ENCODE results near the gene MST1. TPM values are rescaled to one million over a fixed set of nuclear protein-coding genes. Genes with fewer than 3 reads are reported as not detected.
A peak's percentile ranks its signal among the peaks of the same experiment; 100 is the strongest.

Gene MST1
- polyA plus RNA-seq, result 100 to 1,000 TPM; 157 to 488 (median 335) TPM
- long read RNA-seq, donor 1, result 0 reads
- long read RNA-seq, donor 2, partial matches to known transcripts, result 20 of 23 reads
- long read RNA-seq, donor 2, other reads (novel, unspliced or antisense), result 0 of 23 reads
- long read RNA-seq, donor 3, transcript MST1-217 (5 exons, 923 nt), result major isoform, 7 of 98 reads
- long read RNA-seq, donor 3, partial matches to known transcripts, result 84 of 98 reads
- long read RNA-seq, donor 3, other reads (novel, unspliced or antisense), result 5 of 98 reads
- long read RNA-seq, donor 4, result 0 reads
- long read RNA-seq, donor 5, partial matches to known transcripts, result 33 of 39 reads
- long read RNA-seq, donor 5, other reads (novel, unspliced or antisense), result 0 of 39 reads
- long read RNA-seq, donor 6, transcript MST1-217 (5 exons, 923 nt), result major isoform, 7 of 94 reads
- long read RNA-seq, donor 6, transcript MST1-202 (18 exons, 2,621 nt), result major isoform, 7 of 94 reads
- long read RNA-seq, donor 6, partial matches to known transcripts, result 80 of 94 reads
- long read RNA-seq, donor 6, other reads (novel, unspliced or antisense), result 0 of 94 reads
- long read RNA-seq, donor 7, result 0 reads
- long read RNA-seq, donor 8, result 0 reads
- long read RNA-seq, donor 9, partial matches to known transcripts, result 27 of 31 reads
- long read RNA-seq, donor 9, other reads (novel, unspliced or antisense), result 0 of 31 reads
- long read RNA-seq, donor 10, partial matches to known transcripts, result 9 of 13 reads
- long read RNA-seq, donor 10, other reads (novel, unspliced or antisense), result 0 of 13 reads

- no peak for FAIRE-seq
These were observed at the start of gene MST1, which contains the start of gene RNF123 for GRCh38 chr3:49689046-49689907. Gene MST1 (minus strand): TSS chr3:49689474. CDS start chr3:49688691, 783 bp downstream. Gene RNF123 (plus strand): TSS chr3:49689557. CDS start chr3:49691166, 1,609 bp downstream.

DNA sequence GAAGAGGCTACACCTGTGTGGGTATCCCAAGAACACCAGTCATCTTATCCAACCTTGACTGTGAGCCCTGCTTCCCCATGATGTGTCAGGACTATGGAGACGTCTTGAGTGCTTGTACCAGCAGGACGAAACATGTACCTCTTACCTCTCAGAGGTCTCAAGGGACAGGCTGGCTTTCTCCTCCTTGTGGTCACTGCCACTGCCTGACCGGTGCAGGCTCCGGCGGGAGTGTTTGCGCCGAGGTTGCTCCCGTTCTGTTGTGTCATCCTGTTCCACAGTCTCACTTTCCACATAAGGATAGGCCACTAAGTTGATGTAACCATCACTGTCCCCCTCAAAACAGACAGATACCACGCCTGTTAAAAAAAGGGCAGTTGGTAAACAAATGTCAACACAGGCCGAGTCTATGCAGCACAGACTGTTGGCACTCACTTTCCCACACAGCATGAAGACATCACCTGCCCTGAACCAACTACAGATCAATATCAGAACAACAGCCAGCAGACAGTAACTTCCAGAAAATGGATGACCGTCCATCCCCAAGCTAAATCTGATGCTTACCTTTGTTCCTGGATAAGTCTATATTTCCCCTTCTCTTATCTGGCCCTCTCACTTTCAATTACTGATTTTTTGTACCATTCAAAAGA, 48.9 kb upstream of the MST1 start:
- Histone ChIP-seq H3K36me3 (ENCODE audit: control insufficient read depth in 3 of 3, insufficient read depth in 2 of 3, low read depth in 1 of 3, low read length in 3 of 3) (peaks cover 7 to 61% (median 9%) of the 10 kb centered on the region in 3 donors), H3K4me3 (ENCODE audit: low read depth in 1 of 3, low read length in 3 of 3) (no peak overlapping the region), H3K9me3 (ENCODE audit: control insufficient read depth in 2 of 2, insufficient read depth in 1 of 2, low read depth in 1 of 2, low read length in 1 of 2) (no peaks in the 10 kb centered on the region), H3K27me3 (ENCODE audit: control insufficient read depth in 3 of 3, insufficient read depth in 3 of 3, low read length in 3 of 3) (no peaks in the 10 kb centered on the region), H3K27ac (ENCODE audit: low read depth in 1 of 3, low read length in 2 of 3) (no peak overlapping the region), H3K4me1 (ENCODE audit: control insufficient read depth in 3 of 3, insufficient read depth in 2 of 3, low read depth in 1 of 3, low read length in 2 of 3) (no peaks in the 10 kb centered on the region)
- 93 to 96% (median 95%) methylated on average over 11 of the region's 11 CpGs for WGBS, 3 donors
- DNase-seq, result no peak
- no peak for FAIRE-seq

More at GRCh38 chr3:49689046-49689907, at the start of gene MST1, which contains the start of gene RNF123:
- H3K27me3 ChIP-seq (ENCODE audit: control insufficient read depth in 3 of 3, insufficient read depth in 3 of 3, low read length in 3 of 3), result no peaks in the 10 kb centered on the region
- peak within 1 kb of the TSS; percentile 66 to 96 (median 87) for H3K27ac ChIP-seq (ENCODE audit: low read depth in 1 of 3, low read length in 2 of 3)
- H3K4me1 ChIP-seq (ENCODE audit: control insufficient read depth in 3 of 3, insufficient read depth in 2 of 3, low read depth in 1 of 3, low read length in 2 of 3), result peaks cover 0 to 30% (median 2%) of the 10 kb centered on the region in 3 donors
- H3K36me3 ChIP-seq (ENCODE audit: control insufficient read depth in 3 of 3, insufficient read depth in 2 of 3, low read depth in 1 of 3, low read length in 3 of 3), result peaks cover 0 to 20% (median 0%) of the 10 kb centered on the region in 3 donors
- WGBS, 3 donors, result 1 to 3% (median 2%) methylated on average over 46 to 66 of the region's 66 CpGs
- DNase-seq, result peak; percentile 85 to 96
- no peaks in the 10 kb centered on the region for H3K9me3 ChIP-seq (ENCODE audit: control insufficient read depth in 2 of 2, insufficient read depth in 1 of 2, low read depth in 1 of 2, low read length in 1 of 2)
- peak within 1 kb of the TSS; percentile 76 to 93 (median 90) for H3K4me3 ChIP-seq (ENCODE audit: low read depth in 1 of 3, low read length in 3 of 3)

DNA sequence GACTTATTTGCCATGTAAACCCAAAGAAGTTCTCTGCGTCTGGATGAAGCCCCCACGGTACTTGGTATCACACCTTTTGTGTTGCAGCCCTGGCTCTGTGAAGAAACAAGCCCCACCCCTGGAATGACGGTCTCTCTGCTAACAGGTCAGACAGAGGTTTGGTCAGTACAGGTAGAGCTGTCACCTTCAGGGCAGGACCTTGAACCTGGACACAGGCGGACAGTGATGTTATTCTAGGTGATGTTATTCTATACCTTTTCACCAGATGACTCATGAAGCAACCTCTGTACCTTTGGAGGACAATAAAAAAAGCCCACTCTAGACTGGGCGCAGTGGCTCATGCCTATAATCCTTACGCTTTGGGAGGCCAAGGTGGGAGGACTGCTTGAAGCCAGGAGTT, 45.5 kb upstream of the MST1 start:
- no peak for FAIRE-seq
- Histone ChIP-seq H3K4me3 (ENCODE audit: low read depth in 1 of 3, low read length in 3 of 3) (no peak overlapping the region), H3K27me3 (ENCODE audit: control insufficient read depth in 3 of 3, insufficient read depth in 3 of 3, low read length in 3 of 3) (no peaks in the 10 kb centered on the region), H3K4me1 (ENCODE audit: control insufficient read depth in 3 of 3, insufficient read depth in 2 of 3, low read depth in 1 of 3, low read length in 2 of 3) (no peaks in the 10 kb centered on the region), H3K9me3 (ENCODE audit: control insufficient read depth in 2 of 2, insufficient read depth in 1 of 2, low read depth in 1 of 2, low read length in 1 of 2) (no peaks in the 10 kb centered on the region), H3K27ac (ENCODE audit: low read depth in 1 of 3, low read length in 2 of 3) (no peak overlapping the region), H3K36me3 (ENCODE audit: control insufficient read depth in 3 of 3, insufficient read depth in 2 of 3, low read depth in 1 of 3, low read length in 3 of 3) (peaks cover 17 to 68% (median 19%) of the 10 kb centered on the region in 3 donors)
- 80 to 93% (median 90%) methylated on average over 6 of the region's 6 CpGs for WGBS, 3 donors
- peak in 1 of 2 donors; percentile 38 for DNase-seq

DNA sequence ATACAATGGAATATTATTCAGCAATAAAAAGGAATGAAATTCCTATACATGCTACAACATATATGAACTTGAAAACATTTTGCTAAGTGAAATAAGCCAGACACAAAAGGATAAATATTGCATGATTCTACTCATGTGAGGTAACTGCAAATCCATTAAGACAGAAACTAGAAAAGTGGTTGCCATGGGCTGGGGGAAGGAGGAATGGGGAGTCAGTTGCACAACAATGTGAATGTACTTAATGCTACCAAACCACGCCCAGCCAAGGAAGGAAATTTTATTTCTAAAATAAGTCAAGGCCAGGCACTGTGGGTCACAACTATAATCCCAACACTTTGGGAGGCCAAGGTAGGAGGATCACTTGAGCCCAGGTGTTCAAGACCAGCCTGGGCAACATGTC, 44.3 kb upstream of the MST1 start:
- no peak for DNase-seq
- no peak overlapping the region for H3K4me3 ChIP-seq (ENCODE audit: low read depth in 1 of 3, low read length in 3 of 3)
- no peaks in the 10 kb centered on the region for H3K4me1 ChIP-seq (ENCODE audit: control insufficient read depth in 3 of 3, insufficient read depth in 2 of 3, low read depth in 1 of 3, low read length in 2 of 3)
- no peak overlapping the region for H3K27ac ChIP-seq (ENCODE audit: low read depth in 1 of 3, low read length in 2 of 3)
- 94 to 100% (median 98%) methylated on average over 1 of the region's 1 CpG for WGBS, 3 donors
- no peaks in the 10 kb centered on the region for H3K27me3 ChIP-seq (ENCODE audit: control insufficient read depth in 3 of 3, insufficient read depth in 3 of 3, low read length in 3 of 3)
- peaks cover 17 to 70% (median 19%) of the 10 kb centered on the region in 3 donors for H3K36me3 ChIP-seq (ENCODE audit: control insufficient read depth in 3 of 3, insufficient read depth in 2 of 3, low read depth in 1 of 3, low read length in 3 of 3)
- H3K9me3 ChIP-seq (ENCODE audit: control insufficient read depth in 2 of 2, insufficient read depth in 1 of 2, low read depth in 1 of 2, low read length in 1 of 2), result no peaks in the 10 kb centered on the region
- FAIRE-seq, result no peak

DNA sequence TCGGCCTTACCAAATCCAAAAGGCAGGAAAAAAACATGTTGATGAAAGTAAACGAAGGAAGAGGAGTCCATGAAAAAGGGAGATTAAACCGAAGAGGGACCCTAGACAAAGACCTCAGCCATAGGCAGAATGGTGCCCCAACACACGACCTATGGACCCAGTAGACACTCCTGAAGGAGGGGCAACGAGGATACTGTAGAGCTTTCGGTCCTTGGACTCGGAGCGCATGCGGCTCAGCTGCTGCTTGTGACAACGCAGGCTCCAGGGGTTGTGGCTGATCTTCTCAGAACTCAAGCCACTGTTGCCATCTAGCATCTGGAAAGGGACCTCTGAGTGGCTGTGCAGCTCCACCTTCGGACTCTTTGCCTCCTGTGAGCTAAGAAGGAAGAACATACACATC, 43.3 kb upstream of the MST1 start:
- Histone ChIP-seq H3K27me3 (ENCODE audit: control insufficient read depth in 3 of 3, insufficient read depth in 3 of 3, low read length in 3 of 3) (no peaks in the 10 kb centered on the region), H3K36me3 (ENCODE audit: control insufficient read depth in 3 of 3, insufficient read depth in 2 of 3, low read depth in 1 of 3, low read length in 3 of 3) (peaks cover 12 to 68% (median 19%) of the 10 kb centered on the region in 3 donors), H3K27ac (ENCODE audit: low read depth in 1 of 3, low read length in 2 of 3) (no peak overlapping the region), H3K4me1 (ENCODE audit: control insufficient read depth in 3 of 3, insufficient read depth in 2 of 3, low read depth in 1 of 3, low read length in 2 of 3) (no peaks in the 10 kb centered on the region), H3K9me3 (ENCODE audit: control insufficient read depth in 2 of 2, insufficient read depth in 1 of 2, low read depth in 1 of 2, low read length in 1 of 2) (no peaks in the 10 kb centered on the region), H3K4me3 (ENCODE audit: low read depth in 1 of 3, low read length in 3 of 3) (no peak overlapping the region)
- FAIRE-seq (no peak), DNase-seq (no peak)
- 73 to 87% (median 85%) methylated on average over 11 of the region's 11 CpGs for WGBS, 3 donors

DNA sequence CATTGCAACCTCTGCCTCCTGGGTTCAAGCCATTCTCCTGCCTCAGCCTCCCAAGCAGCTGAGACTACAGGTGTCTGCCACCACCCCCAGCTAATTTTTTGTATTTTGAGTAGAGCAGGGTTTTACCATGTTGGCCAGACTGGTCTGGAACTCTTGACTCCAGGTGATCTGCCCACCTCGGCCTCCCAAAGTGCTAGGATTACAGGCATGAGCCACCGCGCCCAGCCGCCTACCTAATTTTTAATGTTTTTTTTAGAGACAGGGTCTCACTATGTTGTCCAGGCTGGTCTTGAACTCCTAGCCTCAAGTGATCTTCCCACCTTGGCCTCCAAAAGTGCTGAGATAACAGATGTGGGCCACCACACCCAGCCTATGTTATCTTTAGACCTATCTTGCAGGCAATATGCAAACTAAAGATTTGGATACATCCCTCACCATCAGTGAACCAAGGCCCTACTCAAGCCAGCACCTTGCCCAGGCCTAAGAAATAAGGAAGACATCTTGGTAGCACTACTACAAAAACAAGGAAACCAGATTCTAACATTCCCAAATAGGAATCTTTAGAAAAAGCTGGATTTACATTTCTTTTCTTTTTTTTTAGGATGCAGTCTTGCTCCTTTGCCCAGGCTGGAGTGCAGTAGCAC, 40.8 kb upstream of the MST1 start:
- peaks cover 13 to 77% (median 16%) of the 10 kb centered on the region in 3 donors for H3K36me3 ChIP-seq (ENCODE audit: control insufficient read depth in 3 of 3, insufficient read depth in 2 of 3, low read depth in 1 of 3, low read length in 3 of 3)
- no peaks in the 10 kb centered on the region for H3K27me3 ChIP-seq (ENCODE audit: control insufficient read depth in 3 of 3, insufficient read depth in 3 of 3, low read length in 3 of 3)
- 94 to 100% (median 98%) methylated on average over 4 of the region's 4 CpGs for WGBS, 3 donors
- no peak overlapping the region for H3K4me3 ChIP-seq (ENCODE audit: low read depth in 1 of 3, low read length in 3 of 3)
- DNase-seq, result no peak
- no peak for FAIRE-seq
- peaks cover 0 to 2% (median 0%) of the 10 kb centered on the region in 3 donors for H3K4me1 ChIP-seq (ENCODE audit: control insufficient read depth in 3 of 3, insufficient read depth in 2 of 3, low read depth in 1 of 3, low read length in 2 of 3)
- no peak overlapping the region for H3K27ac ChIP-seq (ENCODE audit: low read depth in 1 of 3, low read length in 2 of 3)
- no peaks in the 10 kb centered on the region for H3K9me3 ChIP-seq (ENCODE audit: control insufficient read depth in 2 of 2, insufficient read depth in 1 of 2, low read depth in 1 of 2, low read length in 1 of 2)

DNA sequence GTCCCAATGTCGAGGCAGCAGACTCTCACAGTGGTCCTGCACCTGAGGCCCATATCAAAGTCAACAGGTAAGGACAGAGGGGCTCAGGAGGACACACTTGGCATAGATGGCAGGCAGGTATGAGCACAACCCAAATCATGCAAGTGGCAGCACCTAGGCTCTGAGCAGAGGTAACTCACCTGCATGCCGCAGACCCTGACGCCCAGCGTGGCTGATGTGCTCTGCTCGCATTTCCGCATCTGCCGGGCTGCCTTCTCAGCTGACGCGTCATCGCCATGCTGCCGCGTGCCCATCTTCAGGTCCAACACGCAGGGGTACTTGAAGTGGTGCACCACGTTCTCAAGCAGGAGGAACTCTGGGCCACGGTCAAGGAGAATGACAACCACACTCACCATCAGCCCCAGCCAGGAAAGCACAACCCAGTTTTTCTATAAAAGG, 38.7 kb upstream of the MST1 start:
- FAIRE-seq (no peak), DNase-seq (no peak)
- Histone ChIP-seq H3K36me3 (ENCODE audit: control insufficient read depth in 3 of 3, insufficient read depth in 2 of 3, low read depth in 1 of 3, low read length in 3 of 3) (peaks cover 10 to 69% (median 14%) of the 10 kb centered on the region in 3 donors), H3K27me3 (ENCODE audit: control insufficient read depth in 3 of 3, insufficient read depth in 3 of 3, low read length in 3 of 3) (no peaks in the 10 kb centered on the region), H3K4me1 (ENCODE audit: control insufficient read depth in 3 of 3, insufficient read depth in 2 of 3, low read depth in 1 of 3, low read length in 2 of 3) (peaks cover 0 to 14% (median 0%) of the 10 kb centered on the region in 3 donors), H3K9me3 (ENCODE audit: control insufficient read depth in 2 of 2, insufficient read depth in 1 of 2, low read depth in 1 of 2, low read length in 1 of 2) (no peaks in the 10 kb centered on the region), H3K27ac (ENCODE audit: low read depth in 1 of 3, low read length in 2 of 3) (no peak overlapping the region), H3K4me3 (ENCODE audit: low read depth in 1 of 3, low read length in 3 of 3) (no peak overlapping the region)
- WGBS, 3 donors, result 95 to 96% (median 95%) methylated on average over 15 of the region's 15 CpGs

Data from small intestine (tissue), 16 donors.